NCI-H2196 (cell line): Measurements from ENCODE around the gene KCP.
A peak's percentile ranks its signal among the peaks of the same experiment; 100 is the strongest.
"Not testable (repeated sequence)": the region's sequence is repeated elsewhere in the genome, so short reads cannot be mapped to it uniquely, and the experiment has no call there.

ENCODE experiments used
- DNase-seq: peaks from one replicate; lab custom pipeline; 2025; ENCODE audit not compliant: unreplicated experiment; lab: John Stamatoyannopoulos, UW

The KCP gene

DNA sequence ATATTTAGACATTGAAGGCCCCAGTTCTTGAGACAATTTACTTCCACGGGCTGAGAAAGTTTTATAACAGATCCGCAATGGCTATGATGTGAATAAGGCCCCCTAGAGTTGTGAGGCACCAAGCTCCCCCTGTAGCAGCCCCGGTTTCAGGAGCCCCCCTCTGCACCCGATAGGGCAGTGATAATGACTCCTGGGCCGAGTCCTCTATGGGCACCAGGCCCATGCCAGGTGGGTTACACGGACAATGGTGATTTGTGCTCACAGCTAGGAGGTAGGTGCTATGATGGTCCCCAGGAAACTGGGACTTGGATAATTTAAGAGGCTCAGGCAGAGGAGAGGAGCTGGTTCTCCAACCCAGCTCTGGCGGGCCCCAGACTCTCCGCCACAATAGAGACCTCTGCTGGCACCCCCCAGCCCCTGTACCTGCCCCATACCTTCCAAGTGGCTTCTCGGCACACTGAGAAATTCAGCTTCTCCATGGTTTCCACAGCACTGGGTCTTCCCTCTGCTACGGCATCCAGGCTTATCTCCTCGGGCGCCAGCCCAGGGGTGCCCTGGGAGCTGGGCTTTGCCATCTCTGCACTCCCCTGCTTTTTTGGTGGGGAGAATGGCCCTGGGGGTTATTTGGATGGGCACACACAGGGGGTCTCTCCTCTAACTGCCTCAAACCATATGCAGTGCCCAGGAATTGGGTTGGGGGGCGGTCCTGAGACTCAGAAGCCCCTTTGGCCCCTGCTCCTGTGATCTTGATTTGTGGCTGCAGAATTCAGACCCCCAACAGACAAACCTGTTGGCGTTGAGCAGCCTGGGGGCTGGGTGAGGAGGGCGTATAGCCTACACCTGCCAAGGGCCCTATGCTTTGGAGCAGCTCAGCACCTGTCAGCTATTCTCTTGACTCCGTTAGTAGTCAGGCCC lies 12.2 kb upstream of the KCP start:
- peak; percentile 13 for DNase-seq

DNA sequence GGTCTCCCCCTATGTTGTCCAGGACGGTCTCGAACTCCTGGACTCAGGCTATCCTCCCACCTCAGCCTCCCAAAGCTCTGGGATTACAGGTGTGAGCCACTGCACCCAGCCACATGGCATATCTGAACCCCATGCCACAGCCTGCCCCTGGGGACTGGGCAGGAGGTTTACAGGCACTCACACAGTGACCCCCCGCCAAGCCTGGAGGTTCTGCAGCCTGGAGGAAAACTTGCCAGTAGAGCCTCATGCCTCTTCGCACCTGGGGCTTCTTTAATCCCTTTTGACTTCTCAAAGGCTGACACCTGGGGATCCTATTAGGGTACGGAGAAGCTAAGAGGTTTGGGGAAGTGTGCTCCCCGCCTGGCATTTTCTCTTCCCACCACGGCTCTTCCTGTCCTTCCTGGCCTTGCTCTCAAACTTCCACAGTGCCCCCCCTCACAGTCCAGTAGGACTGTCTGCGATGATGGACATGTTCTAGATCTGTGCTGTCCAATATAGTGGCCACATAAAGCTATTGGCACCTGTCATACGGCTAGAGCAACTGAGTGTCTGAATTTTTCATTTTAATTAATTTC lies 11.4 kb upstream of the KCP start:
- DNase-seq, result no peak

GRCh38 chr7:128920913-128921582 lies 10.5 kb upstream of the KCP start:
- DNase-seq, result no peak

GRCh38 chr7:128919881-128920799 lies 9.6 kb upstream of the KCP start:
- no peak for DNase-seq

DNA sequence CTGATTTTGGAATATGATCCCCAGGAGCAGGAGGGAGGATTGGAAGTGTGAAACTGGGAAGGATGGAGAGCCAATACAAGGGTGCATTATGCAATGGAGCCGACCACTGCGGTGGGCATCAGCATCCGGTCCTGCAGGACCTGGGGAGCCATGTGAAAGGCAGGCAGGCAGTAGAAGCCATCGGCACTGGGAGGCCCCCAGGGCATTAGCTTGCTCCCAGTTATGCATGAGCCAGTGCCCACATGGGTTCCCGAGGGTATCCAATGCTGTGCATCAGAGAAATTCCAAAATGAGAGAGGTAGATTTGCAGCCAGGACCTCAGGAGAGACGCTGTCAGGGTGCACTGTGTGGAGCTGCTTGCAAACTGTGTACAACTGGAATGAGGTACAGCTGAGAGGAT lies 8.7 kb upstream of the KCP start:
- no peak for DNase-seq

DNA sequence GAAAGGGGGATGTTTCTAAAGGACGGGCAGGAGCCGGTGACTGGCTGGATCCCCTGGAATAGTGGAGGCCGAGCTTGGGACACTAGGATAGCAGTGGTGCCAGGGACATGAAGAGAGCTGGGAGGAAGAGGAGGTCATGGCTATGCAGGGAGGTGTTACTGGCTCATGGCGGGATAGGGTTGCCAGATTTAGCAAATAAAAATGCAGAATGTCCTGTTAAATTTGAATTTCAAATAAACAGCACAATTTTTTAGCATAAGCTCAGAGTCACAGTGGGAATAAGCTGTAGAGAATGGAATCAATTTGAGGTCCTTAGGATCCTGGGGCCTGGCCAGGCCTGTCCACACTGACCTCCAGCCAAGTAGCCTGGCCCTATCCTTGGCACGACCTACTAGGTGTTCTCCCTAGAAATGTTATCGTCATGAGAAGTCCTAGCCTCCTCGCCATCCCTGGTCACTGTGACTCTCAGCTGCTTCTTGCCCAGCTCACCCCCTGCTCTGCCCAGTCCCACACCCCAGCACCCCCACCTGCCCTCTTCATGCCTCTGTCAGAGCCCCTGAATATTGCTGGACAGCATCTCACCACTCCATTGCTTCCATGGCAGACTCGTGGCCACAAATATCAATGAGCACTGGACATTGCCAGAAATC lies 7.6 kb upstream of the KCP start:
- DNase-seq, result no peak

GRCh38 chr7:128917122-128917521 lies 6.6 kb upstream of the KCP start:
- no peak for DNase-seq

GRCh38 chr7:128916643-128916915 lies 6.1 kb upstream of the KCP start:
- no peak for DNase-seq

DNA sequence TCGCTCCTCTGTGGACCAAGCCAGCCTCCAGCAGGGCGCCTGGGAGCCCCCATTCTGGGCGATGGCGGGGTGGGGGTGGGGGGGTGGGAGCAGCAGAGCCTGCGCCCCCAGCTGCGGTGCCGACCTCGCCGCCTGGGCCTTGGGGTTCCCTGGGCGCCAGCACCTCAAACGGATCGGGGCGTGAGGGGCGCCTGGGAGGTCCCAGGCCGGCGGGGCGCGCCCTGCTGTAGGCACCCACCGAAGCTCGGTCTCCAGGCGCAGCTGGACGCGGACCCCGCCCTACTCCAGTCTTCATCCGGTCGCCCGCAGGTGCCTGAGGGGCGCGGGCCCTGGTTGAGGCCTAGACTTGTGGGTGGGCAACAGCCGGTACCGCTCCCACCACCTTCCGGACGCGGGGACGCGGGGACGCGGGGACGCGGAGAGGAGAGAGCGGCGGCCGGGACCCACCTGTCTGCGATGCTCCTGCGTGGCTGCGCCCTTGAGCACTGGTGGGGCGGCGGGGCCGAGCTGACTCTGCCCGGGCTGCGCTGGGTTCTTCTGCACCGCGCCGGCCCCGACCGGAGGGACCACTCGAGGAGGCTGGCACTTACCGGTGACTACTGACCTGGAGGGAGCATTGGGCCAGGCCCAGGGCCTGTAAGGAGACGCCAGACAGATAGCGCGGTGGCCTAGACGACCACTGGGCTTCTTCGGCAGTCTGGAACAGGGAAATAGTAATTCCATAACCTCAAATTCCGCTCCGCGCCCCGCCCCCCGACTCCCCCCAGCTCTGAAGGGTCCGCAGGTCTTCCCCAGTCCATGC lies 5.5 kb upstream of the KCP start:
- DNase-seq, result no peak

- DNase-seq, result no peak
Measured at GRCh38 chr7:128915271-128915819, 4.8 kb upstream of the KCP start.

DNA sequence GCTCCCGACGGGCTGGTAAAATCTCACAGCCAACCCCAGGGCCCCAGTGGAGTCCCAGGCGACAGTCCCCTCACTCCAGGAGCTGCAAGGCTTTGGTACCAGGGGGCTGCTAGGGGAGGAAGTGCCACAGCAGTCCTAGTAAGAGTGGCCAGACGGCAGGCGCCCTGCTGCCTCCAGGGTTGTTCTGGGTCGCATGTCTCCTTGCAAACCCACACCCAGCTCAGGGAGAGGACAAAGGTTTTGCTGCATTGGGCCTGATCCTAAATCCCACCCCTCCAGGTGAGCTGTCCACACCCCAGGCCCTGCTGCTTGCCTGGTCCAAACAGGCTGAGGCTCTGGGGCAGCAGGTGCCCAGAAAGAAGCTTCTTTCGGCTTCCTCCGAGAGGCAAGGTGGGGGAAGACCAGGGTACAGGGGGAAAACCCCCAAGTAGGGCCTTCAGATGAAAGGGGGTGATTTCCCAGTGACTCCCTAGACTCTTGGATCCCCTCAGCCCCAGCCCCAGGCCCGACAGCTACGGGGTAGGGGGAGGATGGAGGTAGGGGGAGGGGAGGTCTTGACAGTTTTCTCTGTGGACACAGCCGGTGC lies 4.2 kb upstream of the KCP start:
- DNase-seq, result no peak

DNA sequence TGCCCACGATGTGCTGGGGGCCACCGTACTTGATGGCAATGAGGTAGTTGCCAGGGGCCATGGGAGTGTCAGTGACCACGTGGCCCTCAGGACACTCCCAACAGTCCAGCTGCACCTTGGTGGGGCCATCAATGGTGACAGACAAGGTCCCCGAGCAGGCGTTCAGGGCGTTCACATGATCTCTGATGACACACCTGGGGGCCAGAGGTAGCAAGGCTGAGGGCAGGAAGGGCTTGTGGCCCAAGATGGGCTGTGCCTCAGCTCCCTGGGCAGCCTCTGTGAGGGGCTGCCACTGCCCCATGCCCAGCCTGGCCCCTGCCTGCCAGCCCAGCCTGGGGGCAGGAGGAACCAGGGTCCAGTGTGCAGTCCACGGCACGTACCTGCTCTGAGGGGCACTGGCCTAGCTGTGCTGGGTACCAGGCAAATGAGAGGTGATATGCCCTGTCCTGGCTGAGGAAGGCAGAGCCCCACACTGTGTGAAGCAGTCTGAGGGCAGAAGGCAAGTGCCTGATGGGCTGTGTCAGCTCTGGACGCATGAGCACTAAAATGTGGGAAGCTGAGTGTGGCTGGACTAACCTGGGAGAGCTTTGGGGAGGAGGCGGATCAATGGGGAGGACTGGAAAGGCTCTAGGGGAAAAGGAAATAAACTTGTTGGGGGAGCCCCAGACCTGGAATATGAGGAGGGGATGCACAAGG lies 3.5 kb upstream of the KCP start:
- no peak for DNase-seq

DNA sequence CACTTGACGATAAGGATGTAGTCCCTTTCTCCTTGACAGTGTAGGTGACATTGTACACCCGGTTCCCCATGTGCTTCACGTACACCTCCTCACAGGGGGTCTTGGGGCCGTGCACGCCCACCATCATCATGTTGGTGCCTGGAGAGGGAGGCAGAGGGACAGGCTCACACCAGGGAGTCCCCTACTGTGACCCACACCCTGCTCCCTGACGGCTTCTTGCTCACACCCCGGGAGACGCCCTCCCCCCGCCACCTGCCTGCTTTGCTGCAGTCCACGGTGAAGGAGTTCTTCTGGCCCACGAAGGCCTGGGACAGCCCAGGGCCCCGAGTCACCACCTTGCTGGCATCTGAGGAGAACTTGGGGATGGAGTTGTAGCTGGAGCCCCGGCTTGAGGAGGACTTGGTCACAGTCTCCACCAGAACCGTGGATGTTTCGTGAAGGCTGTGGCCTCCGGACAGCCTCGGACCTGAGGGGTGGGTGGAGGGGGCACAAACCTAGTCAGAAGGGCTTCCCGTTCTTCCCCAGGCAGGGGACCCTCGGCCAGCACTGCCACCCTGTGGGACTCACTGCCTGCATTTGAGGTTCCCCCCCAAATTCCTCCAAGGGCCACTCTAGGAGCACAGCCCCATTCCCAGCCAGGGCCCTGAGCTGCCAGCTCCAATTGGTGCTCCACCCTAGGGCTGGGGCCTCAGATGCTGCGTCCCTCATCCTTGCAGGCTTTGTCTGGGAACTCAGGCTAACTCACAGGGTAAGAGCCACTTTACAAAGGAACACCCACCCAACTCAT lies 2.4 kb upstream of the KCP start:
- DNase-seq, result not testable (repeated sequence)

DNA sequence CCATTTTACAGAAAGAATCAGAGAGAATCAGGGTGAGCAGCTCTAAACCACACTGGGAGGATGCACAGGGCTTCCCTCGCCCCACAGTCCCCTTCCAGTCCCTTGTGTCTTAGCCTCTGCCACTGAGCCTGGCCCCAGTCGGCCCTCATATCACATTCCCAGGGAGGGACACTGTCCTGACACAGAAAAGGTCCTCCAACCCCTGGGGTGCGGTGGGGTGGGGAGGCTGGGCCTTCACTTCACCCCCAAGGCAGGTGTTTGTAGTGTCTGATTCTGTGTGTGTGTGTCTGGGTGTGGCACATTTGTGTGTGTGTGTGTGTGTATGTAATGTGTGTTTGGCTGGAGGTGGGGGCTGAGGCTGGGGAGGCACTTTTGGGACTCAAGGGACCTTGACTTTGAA lies 1.8 kb upstream of the KCP start:
- DNase-seq, result no peak

DNA sequence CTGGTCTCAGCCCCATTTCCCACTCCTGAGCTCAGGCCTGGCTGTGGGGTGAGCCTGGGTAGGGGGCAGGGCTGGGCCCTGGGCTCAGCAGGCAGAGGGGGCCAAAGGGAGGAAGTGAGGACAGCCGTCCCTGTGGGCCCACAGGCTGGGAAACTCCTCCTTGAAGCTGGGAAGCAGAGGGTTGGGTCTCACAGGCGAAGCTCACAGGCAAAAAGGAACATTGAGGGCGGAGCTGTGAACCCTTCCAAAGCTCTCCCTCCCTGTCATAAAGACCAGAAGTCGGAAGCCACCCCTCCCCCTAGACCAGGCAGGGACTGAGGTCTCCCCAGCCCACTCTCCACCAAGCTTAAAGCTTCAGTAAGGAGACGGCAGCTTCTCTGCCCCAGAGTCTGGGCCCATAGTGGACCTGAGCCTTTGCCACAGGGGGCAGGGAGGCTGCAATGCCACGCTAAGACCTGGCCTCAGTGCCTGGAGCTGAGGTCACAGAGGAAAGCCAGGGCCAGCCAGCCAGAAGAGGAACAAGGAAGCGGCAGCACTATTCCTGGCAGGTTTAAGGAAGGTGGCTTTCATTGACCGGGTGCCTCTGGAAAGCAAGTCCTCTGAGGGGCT lies 1.0 kb upstream of the KCP start:
- no peak for DNase-seq

DNA sequence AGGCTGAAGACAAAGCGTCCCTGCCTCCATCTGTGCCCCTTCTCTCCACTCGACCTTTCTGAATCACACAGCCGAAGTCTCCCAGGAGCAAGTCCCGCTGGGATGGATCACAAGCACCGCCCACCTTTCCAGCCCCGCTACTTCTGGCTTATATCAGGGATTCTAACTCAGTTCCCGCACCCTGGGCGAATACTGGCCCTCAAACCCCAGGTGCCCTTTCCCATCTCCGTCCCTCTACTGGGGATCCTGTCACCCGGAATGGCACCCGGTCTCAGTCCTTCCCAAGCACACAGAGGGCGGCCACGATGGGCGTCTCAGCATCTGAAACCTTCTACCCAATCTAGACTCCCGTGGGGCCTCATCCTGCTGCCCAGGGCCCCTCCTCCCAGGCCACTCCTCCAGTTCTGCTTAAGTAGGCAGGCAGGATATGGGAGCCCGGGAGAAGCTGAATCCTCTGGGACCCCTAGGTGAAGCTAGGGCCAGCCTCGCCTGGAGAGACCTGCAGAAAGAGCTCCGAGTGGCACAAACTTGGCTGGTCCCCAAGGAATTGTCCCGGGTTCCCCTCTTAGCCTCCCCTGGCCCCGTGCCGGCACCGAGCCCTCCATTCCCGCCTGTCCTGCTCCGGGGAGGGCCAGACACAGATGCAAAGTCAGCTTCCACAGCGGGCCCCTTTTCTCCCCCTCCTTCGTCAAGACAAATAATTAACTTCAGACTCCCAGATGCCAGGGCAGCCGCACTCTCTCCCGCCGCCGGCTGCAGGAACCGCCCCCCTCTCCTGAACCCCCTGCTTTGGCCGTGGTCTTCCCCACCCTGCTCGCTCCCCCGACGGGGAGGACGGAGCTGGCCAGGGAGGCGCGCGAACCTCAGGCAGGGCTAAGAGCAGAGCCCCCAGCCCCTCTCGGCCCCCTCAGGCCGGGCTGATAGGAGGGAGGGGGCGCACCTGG lies 612 bp downstream of the KCP start:
- DNase-seq, result no peak
